GM21723 (cell line): Measurements from ENCODE around the gene PKHD1.

Source experiments
- ATAC-seq: cut with Tn5 transposase; IDR thresholded peaks from one replicate; pipeline ENCODE4 v1.9.1; 2021; ENCODE audit warnings: mild to moderate bottlenecking, moderate library complexity; ENCODE audit not compliant: unreplicated experiment

Gene PKHD1

GRCh38 chr6:51569594-51569993 is 517.8 kb downstream of the PKHD1 start:
- no peak for ATAC-seq

- no peak for ATAC-seq
These were observed 518.6 kb downstream of the PKHD1 start for GRCh38 chr6:51568771-51569170.

GRCh38 chr6:51565472-51565871 is 521.9 kb downstream of the PKHD1 start:
- no peak for ATAC-seq
